ENCODE measurements around the gene GRAPL.
"Not testable (repeated sequence)": the region's sequence is repeated elsewhere in the genome, so short reads cannot be mapped to it uniquely, and the experiment has no call there.

GRCh38 chr17:19150678-19151615, 23.6 kb downstream of the GRAPL start:
- TF ChIP-seq CTCF, POLR2AphosphoS5, POLR2A (IDR thresholded peaks at IDR 0.05): not testable (repeated sequence)
